ENCODE results near the gene NF2.

NF2 gene

GRCh38 chr22:29726106-29726505, 122.7 kb downstream of the NF2 start:
- no peaks in the 10 kb centered on the region for H3K9me3 ChIP-seq (ENCODE audit: control insufficient read depth, insufficient read depth, low read depth, low read length)
- no peak overlapping the region for H3K9ac ChIP-seq (ENCODE audit: low read length)
- H3K27ac ChIP-seq (ENCODE audit: low read depth, low read length): no peak overlapping the region
- H3K36me3 ChIP-seq (ENCODE audit: control insufficient read depth, insufficient read depth, low read length): no peaks in the 10 kb centered on the region
- peaks cover 58% of the 10 kb centered on the region for H3K27me3 ChIP-seq (ENCODE audit: control insufficient read depth, insufficient read depth, low read length)
- peaks cover 9% of the 10 kb centered on the region for H3K4me1 ChIP-seq (ENCODE audit: control insufficient read depth, insufficient read depth, low read length)
- no peak overlapping the region for H3K4me3 ChIP-seq (ENCODE audit: low read depth, low read length)

GRCh38 chr22:29726512-29727130, 123.2 kb downstream of the NF2 start:
- Histone ChIP-seq H3K4me1 (ENCODE audit: control insufficient read depth, insufficient read depth, low read length) (peaks cover 9% of the 10 kb centered on the region), H3K4me3 (ENCODE audit: low read depth, low read length) (no peak overlapping the region), H3K27ac (ENCODE audit: low read depth, low read length) (no peak overlapping the region), H3K36me3 (ENCODE audit: control insufficient read depth, insufficient read depth, low read length) (no peaks in the 10 kb centered on the region), H3K27me3 (ENCODE audit: control insufficient read depth, insufficient read depth, low read length) (peaks cover 53% of the 10 kb centered on the region), H3K9me3 (ENCODE audit: control insufficient read depth, insufficient read depth, low read depth, low read length) (no peaks in the 10 kb centered on the region), H3K9ac (ENCODE audit: low read length) (no peak overlapping the region)

- no peak overlapping the region for H3K9ac ChIP-seq (ENCODE audit: low read length)
- H3K27me3 ChIP-seq (ENCODE audit: control insufficient read depth, insufficient read depth, low read length): peaks cover 48% of the 10 kb centered on the region
- no peaks in the 10 kb centered on the region for H3K9me3 ChIP-seq (ENCODE audit: control insufficient read depth, insufficient read depth, low read depth, low read length)
- H3K4me1 ChIP-seq (ENCODE audit: control insufficient read depth, insufficient read depth, low read length): peaks cover 9% of the 10 kb centered on the region
- H3K4me3 ChIP-seq (ENCODE audit: low read depth, low read length): no peak overlapping the region
- no peak overlapping the region for H3K27ac ChIP-seq (ENCODE audit: low read depth, low read length)
- H3K36me3 ChIP-seq (ENCODE audit: control insufficient read depth, insufficient read depth, low read length): no peaks in the 10 kb centered on the region
Observed at GRCh38 chr22:29727131-29727523, 123.7 kb downstream of the NF2 start.

GRCh38 chr22:29729161-29729560, 125.7 kb downstream of the NF2 start:
- Histone ChIP-seq H3K9me3 (ENCODE audit: control insufficient read depth, insufficient read depth, low read depth, low read length) (no peaks in the 10 kb centered on the region), H3K27me3 (ENCODE audit: control insufficient read depth, insufficient read depth, low read length) (peaks cover 27% of the 10 kb centered on the region), H3K9ac (ENCODE audit: low read length) (no peak overlapping the region), H3K4me3 (ENCODE audit: low read depth, low read length) (no peak overlapping the region), H3K36me3 (ENCODE audit: control insufficient read depth, insufficient read depth, low read length) (no peaks in the 10 kb centered on the region), H3K27ac (ENCODE audit: low read depth, low read length) (no peak overlapping the region), H3K4me1 (ENCODE audit: control insufficient read depth, insufficient read depth, low read length) (peaks cover 9% of the 10 kb centered on the region)

GRCh38 chr22:29731058-29731850, 127.8 kb downstream of the NF2 start:
- H3K36me3 ChIP-seq (ENCODE audit: control insufficient read depth, insufficient read depth, low read length): no peaks in the 10 kb centered on the region
- no peaks in the 10 kb centered on the region for H3K9me3 ChIP-seq (ENCODE audit: control insufficient read depth, insufficient read depth, low read depth, low read length)
- peaks cover 20% of the 10 kb centered on the region for H3K4me1 ChIP-seq (ENCODE audit: control insufficient read depth, insufficient read depth, low read length)
- H3K4me3 ChIP-seq (ENCODE audit: low read depth, low read length): no peak overlapping the region
- no peak overlapping the region for H3K27ac ChIP-seq (ENCODE audit: low read depth, low read length)
- H3K9ac ChIP-seq (ENCODE audit: low read length): no peak overlapping the region
- peaks cover 6% of the 10 kb centered on the region; the same call in 1 of the 2 replicates for H3K27me3 ChIP-seq (ENCODE audit: control insufficient read depth, insufficient read depth, low read length)

- Histone ChIP-seq H3K36me3 (ENCODE audit: control insufficient read depth, insufficient read depth, low read length) (no peaks in the 10 kb centered on the region), H3K9ac (ENCODE audit: low read length) (no peak overlapping the region), H3K27ac (ENCODE audit: low read depth, low read length) (no peak overlapping the region), H3K4me1 (ENCODE audit: control insufficient read depth, insufficient read depth, low read length) (peaks cover 13% of the 10 kb centered on the region), H3K27me3 (ENCODE audit: control insufficient read depth, insufficient read depth, low read length) (no peaks in the 10 kb centered on the region), H3K9me3 (ENCODE audit: control insufficient read depth, insufficient read depth, low read depth, low read length) (no peaks in the 10 kb centered on the region), H3K4me3 (ENCODE audit: low read depth, low read length) (no peak overlapping the region)
Observed at GRCh38 chr22:29732883-29733282, 129.4 kb downstream of the NF2 start.

- Histone ChIP-seq H3K9ac (ENCODE audit: low read length) (no peak overlapping the region), H3K9me3 (ENCODE audit: control insufficient read depth, insufficient read depth, low read depth, low read length) (no peaks in the 10 kb centered on the region), H3K4me3 (ENCODE audit: low read depth, low read length) (no peak overlapping the region)
Observed at GRCh38 chr22:29733362-29734201, 130.1 kb downstream of the NF2 start.

GRCh38 chr22:29734406-29734805, 131.0 kb downstream of the NF2 start:
- Histone ChIP-seq H3K36me3 (ENCODE audit: control insufficient read depth, insufficient read depth, low read length) (no peaks in the 10 kb centered on the region), H3K9ac (ENCODE audit: low read length) (no peak overlapping the region), H3K27me3 (ENCODE audit: control insufficient read depth, insufficient read depth, low read length) (no peaks in the 10 kb centered on the region), H3K27ac (ENCODE audit: low read depth, low read length) (no peak overlapping the region), H3K4me1 (ENCODE audit: control insufficient read depth, insufficient read depth, low read length) (peaks cover 13% of the 10 kb centered on the region), H3K4me3 (ENCODE audit: low read depth, low read length) (no peak overlapping the region), H3K9me3 (ENCODE audit: control insufficient read depth, insufficient read depth, low read depth, low read length) (no peaks in the 10 kb centered on the region)

More at GRCh38 chr22:29733362-29734201, 130.1 kb downstream of the NF2 start:
- H3K27ac ChIP-seq (ENCODE audit: low read depth, low read length): no peak overlapping the region
- H3K27me3 ChIP-seq (ENCODE audit: control insufficient read depth, insufficient read depth, low read length): no peaks in the 10 kb centered on the region
- no peaks in the 10 kb centered on the region for H3K36me3 ChIP-seq (ENCODE audit: control insufficient read depth, insufficient read depth, low read length)
- peaks cover 13% of the 10 kb centered on the region for H3K4me1 ChIP-seq (ENCODE audit: control insufficient read depth, insufficient read depth, low read length)

GRCh38 chr22:29734838-29735237, 131.4 kb downstream of the NF2 start:
- no peak overlapping the region for H3K9ac ChIP-seq (ENCODE audit: low read length)
- H3K36me3 ChIP-seq (ENCODE audit: control insufficient read depth, insufficient read depth, low read length): no peaks in the 10 kb centered on the region
- H3K27ac ChIP-seq (ENCODE audit: low read depth, low read length): no peak overlapping the region
- H3K4me1 ChIP-seq (ENCODE audit: control insufficient read depth, insufficient read depth, low read length): peaks cover 13% of the 10 kb centered on the region
- H3K9me3 ChIP-seq (ENCODE audit: control insufficient read depth, insufficient read depth, low read depth, low read length): no peaks in the 10 kb centered on the region
- no peaks in the 10 kb centered on the region for H3K27me3 ChIP-seq (ENCODE audit: control insufficient read depth, insufficient read depth, low read length)
- H3K4me3 ChIP-seq (ENCODE audit: low read depth, low read length): no peak overlapping the region

GRCh38 chr22:29735416-29735815, 132.0 kb downstream of the NF2 start:
- Histone ChIP-seq H3K9me3 (ENCODE audit: control insufficient read depth, insufficient read depth, low read depth, low read length) (no peaks in the 10 kb centered on the region), H3K36me3 (ENCODE audit: control insufficient read depth, insufficient read depth, low read length) (no peaks in the 10 kb centered on the region), H3K4me1 (ENCODE audit: control insufficient read depth, insufficient read depth, low read length) (peaks cover 13% of the 10 kb centered on the region), H3K27ac (ENCODE audit: low read depth, low read length) (no peak overlapping the region), H3K9ac (ENCODE audit: low read length) (no peak overlapping the region), H3K27me3 (ENCODE audit: control insufficient read depth, insufficient read depth, low read length) (no peaks in the 10 kb centered on the region), H3K4me3 (ENCODE audit: low read depth, low read length) (no peak overlapping the region)

All from HUES6 (cell line).